MG63 (cell line): Measurements from ENCODE around the gene ZNF396. TPM values are rescaled to one million over a fixed set of nuclear protein-coding genes. Genes with fewer than 3 reads are reported as not detected.

ENCODE experiments used
- DNase-seq: peaks from one replicate; pipeline ENCODE4 v3.0.0-alpha.2; 2020
- H3K27me3 ChIP-seq: fragments of 250-450 bp; sonication (Bioruptor Pico); 2 replicates; pipeline ENCODE4 v1.5.1; 2020; ENCODE audit warnings: mild to moderate bottlenecking, moderate library complexity
- H3K36me3 ChIP-seq: fragments of 250-450 bp; sonication (Bioruptor Pico); 2 replicates; pipeline ENCODE4 v1.5.1; 2020; ENCODE audit warnings: mild to moderate bottlenecking, moderate library complexity
- H3K4me3 ChIP-seq: fragments of 250-450 bp; sonication (Bioruptor Pico); 2 replicates; pipeline ENCODE4 v1.5.1; 2020; ENCODE audit warnings: mild to moderate bottlenecking, moderate library complexity
- H3K9me3 ChIP-seq: fragments of 250-450 bp; sonication (Bioruptor Pico); 2 replicates; pipeline ENCODE4 v1.5.1; 2020; ENCODE audit warnings: mild to moderate bottlenecking, moderate library complexity
- total RNA-seq: library from RNA; depleted of rRNA; stranded (reverse); fragments of >200 nt; shearing (Covaris generic); gene quantifications from 2 replicates; pipeline ENCODE4 v1.2.3, GENCODE V29; 2014; ENCODE audit warnings: low replicate concordance

The ZNF396 gene
- total RNA-seq, 1 experiment from 2014 or later, result 0.10 TPM

- Histone ChIP-seq H3K4me3 (no peak overlapping the region), H3K36me3 (no peaks in the 10 kb centered on the region), H3K9me3 (no peaks in the 10 kb centered on the region), H3K27me3 (no peaks in the 10 kb centered on the region)
- no peak for DNase-seq
Observed at GRCh38 chr18:35392375-35392774, 15.2 kb upstream of the ZNF396 start.

- Histone ChIP-seq H3K4me3 (no peak overlapping the region), H3K36me3 (no peaks in the 10 kb centered on the region), H3K27me3 (no peaks in the 10 kb centered on the region), H3K9me3 (no peaks in the 10 kb centered on the region)
- no peak for DNase-seq
Observed at GRCh38 chr18:35390951-35391700, 14.0 kb upstream of the ZNF396 start.

GRCh38 chr18:35389095-35389618, 12.0 kb upstream of the ZNF396 start:
- H3K36me3 ChIP-seq, result no peaks in the 10 kb centered on the region
- H3K27me3 ChIP-seq, result no peaks in the 10 kb centered on the region
- no peaks in the 10 kb centered on the region for H3K9me3 ChIP-seq
- peak; percentile 45 for DNase-seq
- no peak overlapping the region; the same call in 1 of the 2 replicates for H3K4me3 ChIP-seq

GRCh38 chr18:35387152-35387571, 10.0 kb upstream of the ZNF396 start:
- H3K4me3 ChIP-seq, result no peak overlapping the region
- DNase-seq, result no peak
- H3K27me3 ChIP-seq, result no peaks in the 10 kb centered on the region
- no peaks in the 10 kb centered on the region for H3K36me3 ChIP-seq
- no peaks in the 10 kb centered on the region for H3K9me3 ChIP-seq

GRCh38 chr18:35386600-35387100, 9.5 kb upstream of the ZNF396 start:
- Histone ChIP-seq H3K4me3 (no peak overlapping the region), H3K9me3 (no peaks in the 10 kb centered on the region), H3K36me3 (no peaks in the 10 kb centered on the region), H3K27me3 (no peaks in the 10 kb centered on the region)
- DNase-seq, result peak; percentile 19

- no peaks in the 10 kb centered on the region for H3K9me3 ChIP-seq
- no peaks in the 10 kb centered on the region for H3K36me3 ChIP-seq
- no peak overlapping the region for H3K4me3 ChIP-seq
- DNase-seq, result no peak
- no peaks in the 10 kb centered on the region for H3K27me3 ChIP-seq
Observed at GRCh38 chr18:35383136-35383535, 6.0 kb upstream of the ZNF396 start.

GRCh38 chr18:35379421-35379820, 2.3 kb upstream of the ZNF396 start:
- Histone ChIP-seq H3K27me3 (no peaks in the 10 kb centered on the region), H3K9me3 (no peaks in the 10 kb centered on the region), H3K4me3 (no peak overlapping the region), H3K36me3 (no peaks in the 10 kb centered on the region)
- no peak for DNase-seq

GRCh38 chr18:35378574-35378896, 1.4 kb upstream of the ZNF396 start:
- Histone ChIP-seq H3K36me3 (no peaks in the 10 kb centered on the region), H3K27me3 (no peaks in the 10 kb centered on the region), H3K9me3 (no peaks in the 10 kb centered on the region), H3K4me3 (no peak overlapping the region)
- peak; percentile 59 for DNase-seq

GRCh38 chr18:35377875-35378573, 887 bp upstream of the ZNF396 start:
- Histone ChIP-seq H3K9me3 (no peaks in the 10 kb centered on the region), H3K4me3 (no peak overlapping the region)
- DNase-seq, result peak; percentile 18

GRCh38 chr18:35376393-35376741, 770 bp downstream of the ZNF396 start:
- DNase-seq, result no peak
- no peaks in the 10 kb centered on the region for H3K27me3 ChIP-seq
- peak overlapping the region; percentile 67 for H3K4me3 ChIP-seq
- no peaks in the 10 kb centered on the region for H3K36me3 ChIP-seq
- H3K9me3 ChIP-seq, result no peaks in the 10 kb centered on the region

More at GRCh38 chr18:35377875-35378573, 887 bp upstream of the ZNF396 start:
- no peaks in the 10 kb centered on the region for H3K27me3 ChIP-seq
- H3K36me3 ChIP-seq, result no peaks in the 10 kb centered on the region

- Histone ChIP-seq H3K27me3 (no peaks in the 10 kb centered on the region), H3K4me3 (no peak overlapping the region), H3K9me3 (no peaks in the 10 kb centered on the region), H3K36me3 (no peaks in the 10 kb centered on the region)
- DNase-seq, result no peak
Observed at GRCh38 chr18:35374708-35375107, 2.4 kb downstream of the ZNF396 start.

GRCh38 chr18:35371412-35372195, 5.5 kb downstream of the ZNF396 start:
- Histone ChIP-seq H3K36me3 (no peaks in the 10 kb centered on the region), H3K27me3 (no peaks in the 10 kb centered on the region), H3K9me3 (no peaks in the 10 kb centered on the region), H3K4me3 (no peak overlapping the region)
- no peak for DNase-seq

GRCh38 chr18:35369126-35369525, 8.0 kb downstream of the ZNF396 start:
- DNase-seq, result no peak
- no peaks in the 10 kb centered on the region for H3K9me3 ChIP-seq
- no peaks in the 10 kb centered on the region for H3K36me3 ChIP-seq
- no peak overlapping the region for H3K4me3 ChIP-seq
- no peaks in the 10 kb centered on the region for H3K27me3 ChIP-seq

- no peaks in the 10 kb centered on the region for H3K27me3 ChIP-seq
- no peaks in the 10 kb centered on the region for H3K36me3 ChIP-seq
- H3K9me3 ChIP-seq, result no peaks in the 10 kb centered on the region
- DNase-seq, result no peak
- no peak overlapping the region for H3K4me3 ChIP-seq
Observed at GRCh38 chr18:35368595-35368994, 8.5 kb downstream of the ZNF396 start.

GRCh38 chr18:35362531-35362930, 14.6 kb downstream of the ZNF396 start:
- Histone ChIP-seq H3K27me3 (no peaks in the 10 kb centered on the region), H3K4me3 (no peak overlapping the region), H3K9me3 (no peaks in the 10 kb centered on the region), H3K36me3 (no peaks in the 10 kb centered on the region)
- DNase-seq, result no peak

- no peak for DNase-seq
- Histone ChIP-seq H3K27me3 (no peaks in the 10 kb centered on the region), H3K4me3 (no peak overlapping the region), H3K9me3 (no peaks in the 10 kb centered on the region), H3K36me3 (no peaks in the 10 kb centered on the region)
Observed at GRCh38 chr18:35361570-35362321, 15.4 kb downstream of the ZNF396 start.
